GM12878 (cell line): Measurements from ENCODE around the gene CDYL. TPM values are rescaled to one million over a fixed set of nuclear protein-coding genes. Genes with fewer than 3 reads are reported as not detected.

Experiments
- BACH1 ChIP-seq: fragments of 450-650 bp; IDR thresholded peaks from 2 replicates; pipeline ENCODE4 v1.6.1; 2017; ENCODE audit warnings: mild to moderate bottlenecking, borderline replicate concordance
- CREB1 ChIP-seq: IDR thresholded peaks from 2 replicates; pipeline ENCODE4 v1.6.1; 2012; ENCODE audit warnings: low read depth, mild to moderate bottlenecking, inconsistent platforms
- EP300 ChIP-seq, 2 experiments: fragments of 150-350 bp in 1 of 2; IDR thresholded peaks; 2 replicates each; pipeline ENCODE4 v1.6.1; 2011 to 2012; ENCODE audit warnings: low read depth in 2 of 2, low read length in 2 of 2, borderline replicate concordance in 1 of 2, improper control_type of control experiment in 1 of 2, inconsistent platforms in 1 of 2; ENCODE audit not compliant: control insufficient read depth in 1 of 2
- ETV6 ChIP-seq, 2 experiments: fragments of 450-650 bp in 1 of 2; IDR thresholded peaks in 1 of 2; conservative IDR thresholded peaks in 1 of 2; 2 replicates each; pipeline ENCODE4 v1.6.1; 2014; ENCODE audit warnings: antibody characterized with exemption in 1 of 2, borderline replicate concordance in 1 of 2, low read depth in 1 of 2, mild to moderate bottlenecking in 1 of 2, moderate library complexity in 1 of 2
- FOXM1 ChIP-seq: IDR thresholded peaks from 2 replicates; pipeline ENCODE4 v1.6.1; 2012; ENCODE audit warnings: low read depth, mild to moderate bottlenecking, inconsistent platforms, low read length, moderate library complexity
- GATAD2B ChIP-seq: fragments of 450-650 bp; conservative IDR thresholded peaks from 2 replicates; pipeline ENCODE4 v1.6.1; 2017; ENCODE audit warnings: low read depth, mild to moderate bottlenecking, moderate library complexity
- IKZF2 ChIP-seq, 2 experiments: fragments of 450-650 bp; IDR thresholded peaks; 2 replicates each; pipeline ENCODE4 v1.6.1; 2017; ENCODE audit warnings: mild to moderate bottlenecking in 2 of 2, moderate library complexity in 2 of 2
- PAX5 ChIP-seq: IDR thresholded peaks from 2 replicates; pipeline ENCODE4 v1.6.1; 2011; ENCODE audit warnings: low read depth, low read length, borderline replicate concordance
- RB1 ChIP-seq: fragments of 450-650 bp; formaldehyde crosslinking; IDR thresholded peaks from 2 replicates; pipeline ENCODE4 v1.6.1; 2017; ENCODE audit warnings: mild to moderate bottlenecking, borderline replicate concordance
- SRF ChIP-seq, 2 experiments: IDR thresholded peaks; 2 replicates each; pipeline ENCODE4 v1.6.1; 2011; ENCODE audit warnings: low read depth in 2 of 2, low read length in 2 of 2, mild to moderate bottlenecking in 1 of 2, moderate library complexity in 1 of 2
- TCF3 ChIP-seq: IDR thresholded peaks from 2 replicates; pipeline ENCODE4 v1.6.1; 2012; ENCODE audit warnings: low read depth, mild to moderate bottlenecking, low read length, borderline replicate concordance; ENCODE audit not compliant: insufficient read depth
- ZNF274 ChIP-seq: IDR thresholded peaks from one replicate; pipeline ENCODE4 v1.8.0; 2011; ENCODE audit not compliant: insufficient read length, insufficient read depth
- ZNF384 ChIP-seq: IDR thresholded peaks from 2 replicates; pipeline ENCODE4 v1.6.1; 2012; ENCODE audit warnings: low read depth, mild to moderate bottlenecking, low read length, improper control_type of control experiment, borderline replicate concordance
- polyA plus RNA-seq, 11 experiments: library from polyadenylated mRNA; depleted of rRNA in 4 of 11; unstranded in 6 of 11; stranded (reverse) in 5 of 11; fragments of >200 nt; fragmentation: Nextera tagmentation in 4 of 11; fragmentation: Illumina TruSeq in 1 of 11; extraction: Ambion mirVana in 4 of 11; extraction: Trizol in 1 of 11; gene quantifications; 1 replicate in 1 of 11; 2 replicates in 10 of 11; pipeline versions ENCODE4 v1.2.1 to v1.2.3, GENCODE V29; 2011 to 2016; ENCODE audit warnings: inconsistent platforms in 2 of 11, missing spikeins in 2 of 11, low read depth in 1 of 11
- total RNA-seq, 4 experiments: library from RNA; depleted of rRNA in 3 of 4; stranded (reverse); fragments of >200 nt in 3 of 4; fragmentation: Illumina TruSeq in 1 of 4; extraction: Trizol in 1 of 4; gene quantifications; 2 replicates each; pipeline versions ENCODE4 v1.2.1 to v1.2.3, GENCODE V29; 2013 to 2021
- TF ChIP-seq, protein P1 (sequence below): fragments of 450-650 bp; IDR thresholded peaks from 2 replicates; pipeline ENCODE4 v1.6.1; 2017; ENCODE audit warnings: mild to moderate bottlenecking, low read depth, inconsistent platforms; ENCODE audit not compliant: poor library complexity, severe bottlenecking
- TF ChIP-seq, protein P2 (sequence below): IDR thresholded peaks from 2 replicates; pipeline ENCODE4 v1.6.1; 2012; ENCODE audit warnings: low read length, inconsistent platforms
- TF ChIP-seq, protein P3 (sequence below): fragments of 450-650 bp; IDR thresholded peaks from 2 replicates; pipeline ENCODE4 v1.6.1; 2014; ENCODE audit warnings: mild to moderate bottlenecking
- TF ChIP-seq, protein P4 (sequence below): fragments of 450-650 bp; IDR thresholded peaks from 2 replicates; pipeline ENCODE4 v1.6.1; 2017; ENCODE audit warnings: low read depth, mild to moderate bottlenecking, moderate library complexity
- TF ChIP-seq, protein P5 (sequence below): fragments of 450-650 bp; IDR thresholded peaks from 2 replicates; pipeline ENCODE4 v1.6.1; 2017; ENCODE audit warnings: mild to moderate bottlenecking, moderate library complexity

Gene CDYL
- total and polyA plus RNA-seq, 10 of the 15 experiments (the other 5 are each of a cell fraction or from before 2014, with no cell fraction given): 9.3 to 61.2 (median 28.5) TPM

DNA sequence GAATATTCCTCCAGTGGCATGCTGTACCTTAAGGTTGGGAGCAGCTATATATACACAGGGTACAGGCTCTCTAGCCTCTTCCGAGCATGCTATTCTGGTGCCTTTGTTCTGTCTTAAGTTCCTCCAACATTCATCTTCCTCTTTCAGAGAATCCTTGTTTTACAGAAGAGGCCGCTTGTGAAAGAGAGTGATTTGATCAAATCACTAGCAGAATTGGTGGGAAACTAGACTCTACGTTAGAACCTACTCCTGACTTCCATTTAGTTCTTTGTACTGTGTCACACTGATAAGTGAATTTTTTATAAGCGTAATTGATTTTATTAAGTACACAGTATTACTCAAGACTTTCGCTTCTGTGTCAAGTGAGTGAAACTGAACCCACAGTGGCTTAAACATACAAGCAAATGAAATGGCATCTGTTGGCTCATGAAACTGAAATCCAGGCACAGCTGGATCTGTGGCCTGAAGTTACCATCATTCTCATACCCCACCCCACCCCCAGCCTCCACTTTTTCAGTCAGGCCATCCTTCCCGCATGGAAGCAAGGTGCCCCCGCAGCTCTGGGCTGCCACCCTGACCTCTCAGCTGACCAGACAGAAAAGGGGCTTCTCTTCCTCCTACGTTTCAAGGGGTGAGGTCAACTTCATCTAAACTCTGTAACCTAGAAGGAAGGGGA lies 125.3 kb downstream of the CDYL start (continued):
- TF ChIP-seq, protein P1, sequence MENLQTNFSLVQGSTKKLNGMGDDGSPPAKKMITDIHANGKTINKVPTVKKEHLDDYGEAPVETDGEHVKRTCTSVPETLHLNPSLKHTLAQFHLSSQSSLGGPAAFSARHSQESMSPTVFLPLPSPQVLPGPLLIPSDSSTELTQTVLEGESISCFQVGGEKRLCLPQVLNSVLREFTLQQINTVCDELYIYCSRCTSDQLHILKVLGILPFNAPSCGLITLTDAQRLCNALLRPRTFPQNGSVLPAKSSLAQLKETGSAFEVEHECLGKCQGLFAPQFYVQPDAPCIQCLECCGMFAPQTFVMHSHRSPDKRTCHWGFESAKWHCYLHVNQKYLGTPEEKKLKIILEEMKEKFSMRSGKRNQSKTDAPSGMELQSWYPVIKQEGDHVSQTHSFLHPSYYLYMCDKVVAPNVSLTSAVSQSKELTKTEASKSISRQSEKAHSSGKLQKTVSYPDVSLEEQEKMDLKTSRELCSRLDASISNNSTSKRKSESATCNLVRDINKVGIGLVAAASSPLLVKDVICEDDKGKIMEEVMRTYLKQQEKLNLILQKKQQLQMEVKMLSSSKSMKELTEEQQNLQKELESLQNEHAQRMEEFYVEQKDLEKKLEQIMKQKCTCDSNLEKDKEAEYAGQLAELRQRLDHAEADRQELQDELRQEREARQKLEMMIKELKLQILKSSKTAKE: peak; percentile 75
- TF ChIP-seq, protein P2, sequence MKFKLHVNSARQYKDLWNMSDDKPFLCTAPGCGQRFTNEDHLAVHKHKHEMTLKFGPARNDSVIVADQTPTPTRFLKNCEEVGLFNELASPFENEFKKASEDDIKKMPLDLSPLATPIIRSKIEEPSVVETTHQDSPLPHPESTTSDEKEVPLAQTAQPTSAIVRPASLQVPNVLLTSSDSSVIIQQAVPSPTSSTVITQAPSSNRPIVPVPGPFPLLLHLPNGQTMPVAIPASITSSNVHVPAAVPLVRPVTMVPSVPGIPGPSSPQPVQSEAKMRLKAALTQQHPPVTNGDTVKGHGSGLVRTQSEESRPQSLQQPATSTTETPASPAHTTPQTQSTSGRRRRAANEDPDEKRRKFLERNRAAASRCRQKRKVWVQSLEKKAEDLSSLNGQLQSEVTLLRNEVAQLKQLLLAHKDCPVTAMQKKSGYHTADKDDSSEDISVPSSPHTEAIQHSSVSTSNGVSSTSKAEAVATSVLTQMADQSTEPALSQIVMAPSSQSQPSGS: peak; percentile 80; the same call in 1 of the 2 replicates
- TF ChIP-seq ZNF274: no peak
- peak; percentile 82 for TF ChIP-seq FOXM1
- TF ChIP-seq, protein P3, sequence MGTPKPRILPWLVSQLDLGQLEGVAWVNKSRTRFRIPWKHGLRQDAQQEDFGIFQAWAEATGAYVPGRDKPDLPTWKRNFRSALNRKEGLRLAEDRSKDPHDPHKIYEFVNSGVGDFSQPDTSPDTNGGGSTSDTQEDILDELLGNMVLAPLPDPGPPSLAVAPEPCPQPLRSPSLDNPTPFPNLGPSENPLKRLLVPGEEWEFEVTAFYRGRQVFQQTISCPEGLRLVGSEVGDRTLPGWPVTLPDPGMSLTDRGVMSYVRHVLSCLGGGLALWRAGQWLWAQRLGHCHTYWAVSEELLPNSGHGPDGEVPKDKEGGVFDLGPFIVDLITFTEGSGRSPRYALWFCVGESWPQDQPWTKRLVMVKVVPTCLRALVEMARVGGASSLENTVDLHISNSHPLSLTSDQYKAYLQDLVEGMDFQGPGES: no peak
- TF ChIP-seq CREB1: peak; percentile 54
- TF ChIP-seq SRF (IDR thresholded peaks at IDR 0.05; ENCODE audit: low read depth in 2 of 2, low read length in 2 of 2): no peak
- TF ChIP-seq, protein P4, sequence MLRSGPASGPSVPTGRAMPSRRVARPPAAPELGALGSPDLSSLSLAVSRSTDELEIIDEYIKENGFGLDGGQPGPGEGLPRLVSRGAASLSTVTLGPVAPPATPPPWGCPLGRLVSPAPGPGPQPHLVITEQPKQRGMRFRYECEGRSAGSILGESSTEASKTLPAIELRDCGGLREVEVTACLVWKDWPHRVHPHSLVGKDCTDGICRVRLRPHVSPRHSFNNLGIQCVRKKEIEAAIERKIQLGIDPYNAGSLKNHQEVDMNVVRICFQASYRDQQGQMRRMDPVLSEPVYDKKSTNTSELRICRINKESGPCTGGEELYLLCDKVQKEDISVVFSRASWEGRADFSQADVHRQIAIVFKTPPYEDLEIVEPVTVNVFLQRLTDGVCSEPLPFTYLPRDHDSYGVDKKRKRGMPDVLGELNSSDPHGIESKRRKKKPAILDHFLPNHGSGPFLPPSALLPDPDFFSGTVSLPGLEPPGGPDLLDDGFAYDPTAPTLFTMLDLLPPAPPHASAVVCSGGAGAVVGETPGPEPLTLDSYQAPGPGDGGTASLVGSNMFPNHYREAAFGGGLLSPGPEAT: peak; percentile 84
- TF ChIP-seq IKZF2 (IDR thresholded peaks at IDR 0.05): peak; percentile 96 to 97
- no peak; the same call in 1 of the 2 replicates for TF ChIP-seq BACH1
- TF ChIP-seq TCF3: peak; percentile 96; the same call in 1 of the 2 replicates
- peak in 1 of 2 experiments; percentile 65; a peak in 1 of 4 replicates for TF ChIP-seq ETV6 (conservative IDR thresholded peaks at IDR 0.05 in 1 of 2, IDR thresholded peaks at IDR 0.05 in 1 of 2; ENCODE audit: borderline replicate concordance in 1 of 2, low read depth in 1 of 2)
- TF ChIP-seq ZNF384: no peak
- no peak for TF ChIP-seq RB1
- TF ChIP-seq, protein P5, sequence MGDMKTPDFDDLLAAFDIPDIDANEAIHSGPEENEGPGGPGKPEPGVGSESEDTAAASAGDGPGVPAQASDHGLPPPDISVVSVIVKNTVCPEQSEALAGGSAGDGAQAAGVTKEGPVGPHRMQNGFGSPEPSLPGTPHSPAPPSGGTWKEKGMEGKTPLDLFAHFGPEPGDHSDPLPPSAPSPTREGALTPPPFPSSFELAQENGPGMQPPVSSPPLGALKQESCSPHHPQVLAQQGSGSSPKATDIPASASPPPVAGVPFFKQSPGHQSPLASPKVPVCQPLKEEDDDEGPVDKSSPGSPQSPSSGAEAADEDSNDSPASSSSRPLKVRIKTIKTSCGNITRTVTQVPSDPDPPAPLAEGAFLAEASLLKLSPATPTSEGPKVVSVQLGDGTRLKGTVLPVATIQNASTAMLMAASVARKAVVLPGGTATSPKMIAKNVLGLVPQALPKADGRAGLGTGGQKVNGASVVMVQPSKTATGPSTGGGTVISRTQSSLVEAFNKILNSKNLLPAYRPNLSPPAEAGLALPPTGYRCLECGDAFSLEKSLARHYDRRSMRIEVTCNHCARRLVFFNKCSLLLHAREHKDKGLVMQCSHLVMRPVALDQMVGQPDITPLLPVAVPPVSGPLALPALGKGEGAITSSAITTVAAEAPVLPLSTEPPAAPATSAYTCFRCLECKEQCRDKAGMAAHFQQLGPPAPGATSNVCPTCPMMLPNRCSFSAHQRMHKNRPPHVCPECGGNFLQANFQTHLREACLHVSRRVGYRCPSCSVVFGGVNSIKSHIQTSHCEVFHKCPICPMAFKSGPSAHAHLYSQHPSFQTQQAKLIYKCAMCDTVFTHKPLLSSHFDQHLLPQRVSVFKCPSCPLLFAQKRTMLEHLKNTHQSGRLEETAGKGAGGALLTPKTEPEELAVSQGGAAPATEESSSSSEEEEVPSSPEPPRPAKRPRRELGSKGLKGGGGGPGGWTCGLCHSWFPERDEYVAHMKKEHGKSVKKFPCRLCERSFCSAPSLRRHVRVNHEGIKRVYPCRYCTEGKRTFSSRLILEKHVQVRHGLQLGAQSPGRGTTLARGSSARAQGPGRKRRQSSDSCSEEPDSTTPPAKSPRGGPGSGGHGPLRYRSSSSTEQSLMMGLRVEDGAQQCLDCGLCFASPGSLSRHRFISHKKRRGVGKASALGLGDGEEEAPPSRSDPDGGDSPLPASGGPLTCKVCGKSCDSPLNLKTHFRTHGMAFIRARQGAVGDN: peak; percentile 28; the same call in 1 of the 2 replicates
- TF ChIP-seq GATAD2B: peak; percentile 49; the same call in 1 of the 2 replicates
- TF ChIP-seq PAX5: peak; percentile 83
- peak; percentile 64 to 75; a peak in 3 of 4 replicates for TF ChIP-seq EP300 (IDR thresholded peaks at IDR 0.05; ENCODE audit: borderline replicate concordance in 1 of 2, control insufficient read depth in 1 of 2, low read depth in 2 of 2, low read length in 2 of 2)
